ENCODE results near the gene C1orf174. TPM values are rescaled to one million over a fixed set of nuclear protein-coding genes. Genes with fewer than 3 reads are reported as not detected.
A peak's percentile ranks its signal among the peaks of the same experiment; 100 is the strongest.

The C1orf174 gene
- total RNA-seq, 1 donor from 2014 or later, result 36.8 TPM

- DNase-seq (ENCODE audit: low read depth, low spot score), result no peak
- TF ChIP-seq, protein P1, sequence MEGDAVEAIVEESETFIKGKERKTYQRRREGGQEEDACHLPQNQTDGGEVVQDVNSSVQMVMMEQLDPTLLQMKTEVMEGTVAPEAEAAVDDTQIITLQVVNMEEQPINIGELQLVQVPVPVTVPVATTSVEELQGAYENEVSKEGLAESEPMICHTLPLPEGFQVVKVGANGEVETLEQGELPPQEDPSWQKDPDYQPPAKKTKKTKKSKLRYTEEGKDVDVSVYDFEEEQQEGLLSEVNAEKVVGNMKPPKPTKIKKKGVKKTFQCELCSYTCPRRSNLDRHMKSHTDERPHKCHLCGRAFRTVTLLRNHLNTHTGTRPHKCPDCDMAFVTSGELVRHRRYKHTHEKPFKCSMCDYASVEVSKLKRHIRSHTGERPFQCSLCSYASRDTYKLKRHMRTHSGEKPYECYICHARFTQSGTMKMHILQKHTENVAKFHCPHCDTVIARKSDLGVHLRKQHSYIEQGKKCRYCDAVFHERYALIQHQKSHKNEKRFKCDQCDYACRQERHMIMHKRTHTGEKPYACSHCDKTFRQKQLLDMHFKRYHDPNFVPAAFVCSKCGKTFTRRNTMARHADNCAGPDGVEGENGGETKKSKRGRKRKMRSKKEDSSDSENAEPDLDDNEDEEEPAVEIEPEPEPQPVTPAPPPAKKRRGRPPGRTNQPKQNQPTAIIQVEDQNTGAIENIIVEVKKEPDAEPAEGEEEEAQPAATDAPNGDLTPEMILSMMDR (conservative IDR thresholded peaks at IDR 0.05), result no peak
- H3K27ac Mint-ChIP-seq (ENCODE audit: unreplicated experiment), result no peak overlapping the region
- peaks cover 6% of the 10 kb centered on the region for H3K36me3 Mint-ChIP-seq (ENCODE audit: low read depth)
- H3K4me1 Mint-ChIP-seq, result no peaks in the 10 kb centered on the region
- H3K4me3 Mint-ChIP-seq, result no peak overlapping the region
- no peaks in the 10 kb centered on the region for H3K27me3 Mint-ChIP-seq (ENCODE audit: low read depth)
- no peaks in the 10 kb centered on the region for H3K9me3 Mint-ChIP-seq
Measured at GRCh38 chr1:3889936-3890335, 10.1 kb downstream of the C1orf174 start.

DNA sequence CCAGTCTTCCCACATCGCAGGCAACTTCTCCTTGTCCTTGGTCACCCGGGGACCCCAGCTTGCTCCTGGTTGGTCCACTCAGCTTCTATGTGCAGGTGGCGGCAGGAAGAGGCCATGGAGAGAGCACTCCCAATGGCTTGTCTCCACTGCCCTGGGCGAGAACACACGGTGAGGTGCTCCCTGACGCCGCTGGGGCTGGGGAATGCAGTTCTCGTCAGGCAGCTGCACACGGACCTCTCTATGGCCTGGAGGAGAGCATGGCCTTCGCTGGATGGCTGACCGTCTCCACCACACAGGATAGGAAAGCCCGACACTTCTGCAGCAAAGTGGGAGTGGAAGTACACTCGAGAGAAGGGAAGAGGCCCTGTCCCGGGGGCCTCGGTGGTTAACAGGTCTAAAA, 11.8 kb downstream of the C1orf174 start:
- H3K4me1 Mint-ChIP-seq, result no peaks in the 10 kb centered on the region
- no peak for DNase-seq (ENCODE audit: low read depth, low spot score)

GRCh38 chr1:3886691-3887090, 13.4 kb downstream of the C1orf174 start:
- Mint-ChIP-seq H3K27ac (ENCODE audit: unreplicated experiment) (peak overlapping the region; percentile 78), H3K4me1 (no peaks in the 10 kb centered on the region), H3K4me3 (no peak overlapping the region), H3K36me3 (ENCODE audit: low read depth) (peaks cover 9% of the 10 kb centered on the region), H3K9me3 (no peaks in the 10 kb centered on the region), H3K27me3 (ENCODE audit: low read depth) (no peaks in the 10 kb centered on the region)
- TF ChIP-seq, protein P1 (conservative IDR thresholded peaks at IDR 0.05), result no peak
- no peak for DNase-seq (ENCODE audit: low read depth, low spot score)

More for the DNA sequence above, 11.8 kb downstream of the C1orf174 start:
- TF ChIP-seq, protein P1 (conservative IDR thresholded peaks at IDR 0.05), result no peak
- peaks cover 7% of the 10 kb centered on the region for H3K36me3 Mint-ChIP-seq (ENCODE audit: low read depth)
- no peak overlapping the region for H3K4me3 Mint-ChIP-seq
- H3K9me3 Mint-ChIP-seq, result no peaks in the 10 kb centered on the region
- no peaks in the 10 kb centered on the region for H3K27me3 Mint-ChIP-seq (ENCODE audit: low read depth)
- H3K27ac Mint-ChIP-seq (ENCODE audit: unreplicated experiment), result no peak overlapping the region

GRCh38 chr1:3886106-3886670, 13.9 kb downstream of the C1orf174 start:
- H3K9me3 Mint-ChIP-seq, result no peaks in the 10 kb centered on the region
- H3K4me1 Mint-ChIP-seq, result no peaks in the 10 kb centered on the region
- H3K27me3 Mint-ChIP-seq (ENCODE audit: low read depth), result no peaks in the 10 kb centered on the region
- TF ChIP-seq, protein P1 (conservative IDR thresholded peaks at IDR 0.05), result no peak
- H3K4me3 Mint-ChIP-seq, result no peak overlapping the region
- DNase-seq (ENCODE audit: low read depth, low spot score), result no peak
- H3K27ac Mint-ChIP-seq (ENCODE audit: unreplicated experiment), result peak overlapping the region; percentile 78
- H3K36me3 Mint-ChIP-seq (ENCODE audit: low read depth), result peaks cover 9% of the 10 kb centered on the region

DNA sequence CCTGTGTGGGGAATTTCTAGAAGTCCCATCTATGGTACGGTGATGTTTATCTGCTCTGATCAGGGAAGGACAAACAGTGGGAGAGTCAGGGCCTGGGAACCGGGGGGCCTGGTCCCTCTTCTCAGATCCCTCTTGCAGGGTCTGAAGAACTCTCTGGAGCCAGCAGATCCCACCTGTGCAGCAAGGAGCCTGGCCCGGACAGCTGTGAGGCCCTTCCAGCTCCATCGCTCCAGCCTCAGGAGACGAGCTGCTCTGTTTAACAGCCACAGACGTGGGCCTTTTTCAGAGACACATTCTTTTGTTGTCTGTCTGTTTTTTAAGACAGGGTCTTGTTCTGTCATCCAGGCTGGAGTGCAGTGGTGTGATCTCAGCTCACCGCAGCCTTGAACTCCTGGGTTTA, 14.5 kb downstream of the C1orf174 start:
- Mint-ChIP-seq H3K27ac (ENCODE audit: unreplicated experiment) (no peak overlapping the region), H3K36me3 (ENCODE audit: low read depth) (peaks cover 12% of the 10 kb centered on the region), H3K4me1 (no peaks in the 10 kb centered on the region), H3K9me3 (no peaks in the 10 kb centered on the region), H3K27me3 (ENCODE audit: low read depth) (no peaks in the 10 kb centered on the region), H3K4me3 (no peak overlapping the region)
- TF ChIP-seq, protein P1 (conservative IDR thresholded peaks at IDR 0.05), result no peak
- DNase-seq (ENCODE audit: low read depth, low spot score), result no peak
